SK-N-SH treated with all-trans-retinoic acid at 6 μM for 48 hours (cell line): ENCODE measurements around the gene PCDH15.

Experiments used
- CREB5 ChIP-seq: fragments of 250-450 bp; sonication (Bioruptor Pico); IDR thresholded peaks from 2 replicates; pipeline ENCODE4 v1.5.1; 2020; ENCODE audit warnings: low read depth, mild to moderate bottlenecking, moderate library complexity
- ZFP30 ChIP-seq: fragments of 450-650 bp; formaldehyde crosslinking; IDR thresholded peaks from 2 replicates; pipeline ENCODE4 v1.5.0; 2022; ENCODE audit warnings: mild to moderate bottlenecking, moderate library complexity

- TF ChIP-seq CREB5 (CRISPR knock-in tag) (no peak), ZFP30 (CRISPR knock-in tag) (no peak)
These were observed 870.4 kb downstream of the PCDH15 start for GRCh38 chr10:53930648-53931047.
